GM12878 (cell line): Measurements from ENCODE around the gene SLC41A1. TPM values are rescaled to one million over a fixed set of nuclear protein-coding genes. Genes with fewer than 3 reads are reported as not detected.

ENCODE experiments used
- ATAC-seq: fragments of 200-7000 bp; cut with Tn5 transposase; 3 replicates; pipeline ENCODE4 v1.9.1; 2020; ENCODE audit warnings: mild to moderate bottlenecking, moderate library complexity
- BruUV-seq: library from RNA; stranded (reverse); fragments of 400-500 nt; replicated peaks from 2 replicates; lab custom pipeline; 2021; lab: Mats Ljungman, UMichigan
- CTCF ChIA-PET: fragments of 300-600 bp; sonication (Branson Sonifier 250); formaldehyde crosslinking; extraction: SDS; loops from one replicate; lab custom pipeline; 2021; ENCODE audit warnings: inconsistent platforms; lab: Yijun Ruan, JAX
- POLR2A ChIA-PET: fragments of 350-600 bp; formaldehyde crosslinking; extraction: SDS; loops from one replicate; lab custom pipeline; 2021; ENCODE audit warnings: inconsistent platforms; lab: Charles Lee
- RAD21 ChIA-PET: fragments of 300-600 bp; sonication (Branson Sonifier 250); formaldehyde crosslinking; loops from one replicate; lab custom pipeline; 2023; ENCODE audit warnings: antibody characterized with exemption; ENCODE audit not compliant: unreplicated experiment; lab: Charles Lee
- SMC1A ChIA-PET: fragments of 300-600 bp; sonication (Branson Sonifier 250); formaldehyde crosslinking; loops from one replicate; lab custom pipeline; 2023; ENCODE audit not compliant: unreplicated experiment, uncharacterized antibody; lab: Charles Lee
- DNase-seq: peaks from one replicate; pipeline ENCODE4 v3.0.0-alpha.2; 2011; ENCODE audit warnings: low read depth, low spot score
- FAIRE-seq: peaks from 3 replicates; lab custom pipeline; 2011; peaks lifted over from hg19 to GRCh38; lab: Jason Lieb, UNC
- H2AFZ ChIP-seq: 2 replicates; pipeline ENCODE4 v1.6.0; 2011; ENCODE audit warnings: low read depth, low read length, control low read depth; ENCODE audit not compliant: control insufficient read depth
- H3K27ac ChIP-seq: 2 replicates; pipeline ENCODE4 v1.5.1; 2011; ENCODE audit warnings: control low read depth; ENCODE audit not compliant: control insufficient read depth, insufficient read depth
- H3K27me3 ChIP-seq, 2 experiments: replicated peaks in 1 of 2; 2 replicates each; pipeline versions ENCODE4 v1.6.0 to v1.6.1; 2011; ENCODE audit warnings: low read length in 1 of 2; ENCODE audit not compliant: control insufficient read depth in 2 of 2, insufficient read depth in 2 of 2
- H3K36me3 ChIP-seq, 2 experiments: 2 replicates each; pipeline ENCODE4 v1.5.1; 2011; ENCODE audit warnings: low read length in 1 of 2; ENCODE audit not compliant: control insufficient read depth in 2 of 2, insufficient read depth in 2 of 2
- H3K4me1 ChIP-seq: 2 replicates; pipeline ENCODE4 v1.6.1; 2011; ENCODE audit warnings: mild to moderate bottlenecking, low read length, moderate library complexity, mixed read lengths; ENCODE audit not compliant: control insufficient read depth, insufficient read depth
- H3K4me2 ChIP-seq: 2 replicates; pipeline ENCODE4 v1.6.0; 2011; ENCODE audit warnings: control low read depth; ENCODE audit not compliant: control insufficient read depth, insufficient read depth
- H3K4me3 ChIP-seq: fragments of 200-600 bp; sonication (generic); 2 replicates; pipeline ENCODE4 v1.5.1; 2016
- H3K79me2 ChIP-seq: 2 replicates; pipeline ENCODE4 v1.6.0; 2011; ENCODE audit warnings: low read length; ENCODE audit not compliant: control insufficient read depth, insufficient read depth
- H3K9ac ChIP-seq: 2 replicates; pipeline ENCODE4 v1.8.0; 2011; ENCODE audit warnings: low read length, control low read depth, mixed read lengths; ENCODE audit not compliant: control insufficient read depth, insufficient read depth
- H3K9me3 ChIP-seq: replicated peaks from 3 replicates; pipeline ENCODE4 v1.5.1; 2011; ENCODE audit warnings: mild to moderate bottlenecking, low read length; ENCODE audit not compliant: control insufficient read depth, insufficient read depth
- H4K20me1 ChIP-seq: 2 replicates; pipeline ENCODE4 v1.6.0; 2011; ENCODE audit not compliant: control insufficient read depth, insufficient read depth
- IKZF1 ChIP-seq: fragments of 450-650 bp; conservative IDR thresholded peaks from 2 replicates; pipeline ENCODE4 v1.6.1; 2017; ENCODE audit warnings: antibody characterized with exemption, mild to moderate bottlenecking
- NR2F1 ChIP-seq: fragments of 450-650 bp; conservative IDR thresholded peaks from 2 replicates; pipeline ENCODE4 v1.6.1; 2017; ENCODE audit warnings: mild to moderate bottlenecking
- WGBS: methylation state at CpG from one replicate; pipeline ENCODE4 v1.1.6; 2016; ENCODE audit warnings: low lambda C conversion rate; ENCODE audit not compliant: insufficient replicate concordance, insufficient coverage; ENCODE audit errors: missing lambda C conversion rate; 5-methylcytosine and 5-hydroxymethylcytosine counted together
- in situ Hi-C: fragments of 300-500 bp; cut with MboI; formaldehyde crosslinking; loops from 9 replicates; pipeline ENCODE4 v1.14.3; 2018; ENCODE audit warnings: mixed read lengths
- intact Hi-C: fragments of 100-400 bp; cut with micrococcal nuclease; formaldehyde crosslinking; loops from one replicate; pipeline ENCODE4 v1.14.2; 2022; ENCODE audit not compliant: unreplicated experiment
- polyA plus RNA-seq, 11 experiments: library from polyadenylated mRNA; depleted of rRNA in 4 of 11; unstranded in 6 of 11; stranded (reverse) in 5 of 11; fragments of >200 nt; fragmentation: Nextera tagmentation in 4 of 11; fragmentation: Illumina TruSeq in 1 of 11; extraction: Ambion mirVana in 4 of 11; extraction: Trizol in 1 of 11; gene quantifications; 1 replicate in 1 of 11; 2 replicates in 10 of 11; pipeline versions ENCODE4 v1.2.1 to v1.2.3, GENCODE V29; 2011 to 2016; ENCODE audit warnings: inconsistent platforms in 2 of 11, missing spikeins in 2 of 11, low read depth in 1 of 11
- total RNA-seq, 4 experiments: library from RNA; depleted of rRNA in 3 of 4; stranded (reverse); fragments of >200 nt in 3 of 4; fragmentation: Illumina TruSeq in 1 of 4; extraction: Trizol in 1 of 4; gene quantifications; 2 replicates each; pipeline versions ENCODE4 v1.2.1 to v1.2.3, GENCODE V29; 2013 to 2021
- TF ChIP-seq, protein P1 (sequence below): IDR thresholded peaks from 2 replicates; pipeline ENCODE4 v1.6.1; 2012; ENCODE audit warnings: low read length, inconsistent platforms
- TF ChIP-seq, protein P2 (sequence below): fragments of 450-650 bp; IDR thresholded peaks from 2 replicates; pipeline ENCODE4 v1.6.1; 2017; ENCODE audit warnings: low read depth, mild to moderate bottlenecking, moderate library complexity

Gene SLC41A1
- total and polyA plus RNA-seq, 10 of the 15 experiments (the other 5 are each of a cell fraction or from before 2014, with no cell fraction given), result 0.13 to 11.3 (median 0.42) TPM

DNA sequence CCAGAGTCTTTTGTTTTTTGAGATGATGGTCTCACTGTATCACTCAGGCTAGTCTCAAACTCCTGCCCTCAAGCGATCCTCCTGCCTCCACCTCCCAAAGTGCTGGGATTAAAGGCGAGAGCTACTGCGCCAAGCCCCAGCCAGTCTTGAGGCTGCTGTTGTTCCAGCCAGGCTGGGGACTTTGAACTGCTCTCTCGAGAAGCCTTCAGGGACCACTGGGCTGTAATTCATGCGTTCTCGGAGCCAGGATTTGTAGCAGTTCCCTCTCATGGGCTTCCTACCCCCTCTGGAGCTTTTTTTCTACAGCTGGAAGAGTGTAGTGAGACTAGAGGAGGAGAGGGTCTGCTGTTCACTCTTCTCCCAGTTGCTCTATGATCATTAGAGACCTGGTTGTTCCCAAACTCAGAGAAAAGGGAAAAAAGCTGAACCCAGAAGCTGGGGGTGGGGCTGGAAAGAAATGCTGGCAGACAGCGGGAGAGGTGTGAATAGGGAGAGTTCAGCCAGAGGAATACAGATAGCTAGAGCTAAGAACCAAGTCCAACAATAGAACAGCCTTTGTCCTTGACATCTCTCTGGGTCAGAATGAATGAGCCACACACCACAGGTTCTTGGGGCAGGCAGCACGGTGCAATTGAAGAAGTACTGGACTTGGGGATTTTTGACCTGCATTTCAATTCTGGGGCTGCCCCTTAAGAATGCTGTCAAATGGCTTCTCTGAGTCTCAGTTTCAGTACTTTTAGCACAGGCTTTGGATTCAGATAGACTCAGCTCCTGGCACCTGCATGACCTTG is 13.2 kb upstream of the SLC41A1 start:
- peaks cover 6% of the 10 kb centered on the region; the same call in 2 of the 3 replicates for H3K9me3 ChIP-seq
- ATAC-seq (peak; percentile 89), DNase-seq (no peak), FAIRE-seq (no peak)
- no peak overlapping the region for H3K4me3 ChIP-seq
- no peak overlapping the region for H2AFZ ChIP-seq
- RAD21 ChIA-PET, result interaction anchor here (1.0 to 1.5 kb wide), 3 partner anchors 91 to 167 kb away, joined by 3 to 5 read pairs (median 4); no protein-coding TSS in a partner anchor
- CTCF ChIA-PET, result interaction anchor here (0.6 to 3.6 kb wide), 9 partner anchors 10 to 151 kb away, joined by 3 to 17 read pairs (median 3); no protein-coding TSS in a partner anchor
- H3K9ac ChIP-seq, result no peak overlapping the region
- H4K20me1 ChIP-seq, result no peaks in the 10 kb centered on the region
- H3K4me2 ChIP-seq, result no peak overlapping the region
- H3K4me1 ChIP-seq, result no peaks in the 10 kb centered on the region; the same call in 1 of the 2 replicates
- POLR2A ChIA-PET, result interaction anchor here (0.5 to 1.7 kb wide), 3 partner anchors 12 to 54 kb away, joined by 3 to 7 read pairs (median 4); no protein-coding TSS in a partner anchor
- no peaks in the 10 kb centered on the region for H3K36me3 ChIP-seq
- in situ Hi-C loops, result no loop called here
- TF ChIP-seq, protein P1, sequence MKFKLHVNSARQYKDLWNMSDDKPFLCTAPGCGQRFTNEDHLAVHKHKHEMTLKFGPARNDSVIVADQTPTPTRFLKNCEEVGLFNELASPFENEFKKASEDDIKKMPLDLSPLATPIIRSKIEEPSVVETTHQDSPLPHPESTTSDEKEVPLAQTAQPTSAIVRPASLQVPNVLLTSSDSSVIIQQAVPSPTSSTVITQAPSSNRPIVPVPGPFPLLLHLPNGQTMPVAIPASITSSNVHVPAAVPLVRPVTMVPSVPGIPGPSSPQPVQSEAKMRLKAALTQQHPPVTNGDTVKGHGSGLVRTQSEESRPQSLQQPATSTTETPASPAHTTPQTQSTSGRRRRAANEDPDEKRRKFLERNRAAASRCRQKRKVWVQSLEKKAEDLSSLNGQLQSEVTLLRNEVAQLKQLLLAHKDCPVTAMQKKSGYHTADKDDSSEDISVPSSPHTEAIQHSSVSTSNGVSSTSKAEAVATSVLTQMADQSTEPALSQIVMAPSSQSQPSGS, result no peak
- TF ChIP-seq IKZF1 (0 out of 2 replicates have a peak, but pooled peaks have one; percentile 20), NR2F1 (0 out of 2 replicates have a peak, but pooled peaks have one; percentile 31)
- TF ChIP-seq, protein P2, sequence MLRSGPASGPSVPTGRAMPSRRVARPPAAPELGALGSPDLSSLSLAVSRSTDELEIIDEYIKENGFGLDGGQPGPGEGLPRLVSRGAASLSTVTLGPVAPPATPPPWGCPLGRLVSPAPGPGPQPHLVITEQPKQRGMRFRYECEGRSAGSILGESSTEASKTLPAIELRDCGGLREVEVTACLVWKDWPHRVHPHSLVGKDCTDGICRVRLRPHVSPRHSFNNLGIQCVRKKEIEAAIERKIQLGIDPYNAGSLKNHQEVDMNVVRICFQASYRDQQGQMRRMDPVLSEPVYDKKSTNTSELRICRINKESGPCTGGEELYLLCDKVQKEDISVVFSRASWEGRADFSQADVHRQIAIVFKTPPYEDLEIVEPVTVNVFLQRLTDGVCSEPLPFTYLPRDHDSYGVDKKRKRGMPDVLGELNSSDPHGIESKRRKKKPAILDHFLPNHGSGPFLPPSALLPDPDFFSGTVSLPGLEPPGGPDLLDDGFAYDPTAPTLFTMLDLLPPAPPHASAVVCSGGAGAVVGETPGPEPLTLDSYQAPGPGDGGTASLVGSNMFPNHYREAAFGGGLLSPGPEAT, result peak; percentile 44; the same call in 1 of the 2 replicates
- peaks cover 0 to 2% of the 10 kb centered on the region in 2 experiments; a peak in 2 of 4 replicates for H3K27me3 ChIP-seq
- no TSS peak for BruUV-seq
- SMC1A ChIA-PET, result interaction anchor here (0.6 to 1.9 kb wide), 6 partner anchors 10 to 113 kb away, joined by 3 to 7 read pairs (median 3); no protein-coding TSS in a partner anchor
- intact Hi-C loops, result no loop called here
- H3K79me2 ChIP-seq, result no peaks in the 10 kb centered on the region
- WGBS, result 58% methylated on average over 8 of the region's 8 CpGs
- no peak overlapping the region for H3K27ac ChIP-seq
